ENCODE results near the gene HSD11B1.
"Not testable (repeated sequence)": the region's sequence is repeated elsewhere in the genome, so short reads cannot be mapped to it uniquely, and the experiment has no call there.

- TF ChIP-seq CTCF (IDR thresholded peaks at IDR 0.05 in 4 of 5, conservative IDR thresholded peaks at IDR 0.05 in 1 of 5); POLR2A (IDR thresholded peaks at IDR 0.05): not testable (repeated sequence)
These were observed 4.0 kb upstream of the HSD11B1 start for GRCh38 chr1:209700686-209701085.

Measured in gastrocnemius medialis (tissue), 4 donors.